ENCODE results near the gene IL1B. TPM values are rescaled to one million over a fixed set of nuclear protein-coding genes. Genes with fewer than 3 reads are reported as not detected.

IL1B gene
- total and polyA plus RNA-seq, 2 donors (not counting 1 experiment from before 2014, with no cell fraction given): 0.20 to 13.1 TPM

DNA sequence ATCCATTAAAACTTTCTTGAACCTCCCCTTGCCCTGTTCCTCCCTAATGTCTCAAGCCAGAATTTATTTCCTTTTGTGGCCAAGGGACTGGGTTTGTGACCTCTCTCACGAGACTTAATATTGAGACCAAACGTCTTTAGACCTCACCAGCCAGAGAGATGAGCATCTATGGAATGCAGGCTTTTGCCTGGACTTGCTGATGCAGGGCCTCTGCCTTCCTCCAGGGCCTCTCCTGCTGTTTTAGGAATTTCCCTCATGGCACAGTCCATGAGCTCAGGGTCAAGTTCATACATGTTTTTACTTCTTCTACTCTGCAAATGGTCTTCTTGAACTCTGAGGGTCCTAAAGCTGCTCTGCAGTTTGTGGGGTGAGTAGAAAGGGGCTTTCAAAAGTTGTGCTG lies 22.3 kb downstream of the IL1B start:
- no peak overlapping the region for H3K27ac Mint-ChIP-seq
- ChIA-PET POLR2A (no interaction called here), CTCF (interaction anchor here (1.6 kb wide), 1 partner anchor 8 kb away, joined by 3 read pairs; no protein-coding TSS in a partner anchor)
- Histone ChIP-seq H2AFZ (ENCODE audit: insufficient read depth, low read depth, low read length, poor library complexity, severe bottlenecking) (no peak overlapping the region), H3K27me3 (replicated peaks in 1 of 4; ENCODE audit: control extremely low read depth in 1 of 4, control insufficient read depth in 3 of 4, insufficient read depth in 4 of 4, low read length in 3 of 4) (no peaks in the 10 kb centered on the region), H3K4me3 (ENCODE audit: control extremely low read depth in 1 of 5, extremely low read depth in 1 of 5, insufficient read depth in 1 of 5, low read depth in 2 of 5, low read length in 4 of 5) (no peak overlapping the region), H3K9ac (ENCODE audit: low read length) (no peak overlapping the region), H3K4me2 (replicated peaks; ENCODE audit: low read depth, low read length, poor library complexity, severe bottlenecking) (no peak overlapping the region), H3K36me3 (replicated peaks in 1 of 2; ENCODE audit: control extremely low read depth in 1 of 2, control insufficient read depth in 1 of 2, extremely low read depth in 1 of 2, insufficient read depth in 2 of 2, low read length in 1 of 2) (no peaks in the 10 kb centered on the region), H3K79me2 (ENCODE audit: control insufficient read depth, insufficient read depth, low read length) (no peaks in the 10 kb centered on the region), H3K9me3 (ENCODE audit: control extremely low read depth in 1 of 3, control insufficient read depth in 2 of 3, insufficient read depth in 1 of 3, low read length in 2 of 3) (peaks cover 0 to 4% (median 0%) of the 10 kb centered on the region in 3 donors), H4K20me1 (ENCODE audit: control insufficient read depth, insufficient read depth, low read length, poor library complexity, severe bottlenecking) (no peaks in the 10 kb centered on the region), H3K4me1 (ENCODE audit: control insufficient read depth in 2 of 2, insufficient read depth in 2 of 2, low read length in 2 of 2) (peaks cover 11 to 14% of the 10 kb centered on the region in 2 donors), H3K27ac (ENCODE audit: low read length in 2 of 2) (no peak overlapping the region)
- peaks cover 2% of the 10 kb centered on the region for H3K9me3 Mint-ChIP-seq (ENCODE audit: insufficient read depth)
- WGBS (ENCODE audit: insufficient coverage): 85% methylated on average over 2 of the region's 2 CpGs
- intact Hi-C loops (cut with micrococcal nuclease): no loop called here
- H3K27me3 Mint-ChIP-seq: no peaks in the 10 kb centered on the region
- TF ChIP-seq EZH2 (IDR thresholded peaks at IDR 0.05; ENCODE audit: borderline replicate concordance, insufficient read depth, low read depth, low read length, poor library complexity, severe bottlenecking): no peak
- TF ChIP-seq, protein P1, sequence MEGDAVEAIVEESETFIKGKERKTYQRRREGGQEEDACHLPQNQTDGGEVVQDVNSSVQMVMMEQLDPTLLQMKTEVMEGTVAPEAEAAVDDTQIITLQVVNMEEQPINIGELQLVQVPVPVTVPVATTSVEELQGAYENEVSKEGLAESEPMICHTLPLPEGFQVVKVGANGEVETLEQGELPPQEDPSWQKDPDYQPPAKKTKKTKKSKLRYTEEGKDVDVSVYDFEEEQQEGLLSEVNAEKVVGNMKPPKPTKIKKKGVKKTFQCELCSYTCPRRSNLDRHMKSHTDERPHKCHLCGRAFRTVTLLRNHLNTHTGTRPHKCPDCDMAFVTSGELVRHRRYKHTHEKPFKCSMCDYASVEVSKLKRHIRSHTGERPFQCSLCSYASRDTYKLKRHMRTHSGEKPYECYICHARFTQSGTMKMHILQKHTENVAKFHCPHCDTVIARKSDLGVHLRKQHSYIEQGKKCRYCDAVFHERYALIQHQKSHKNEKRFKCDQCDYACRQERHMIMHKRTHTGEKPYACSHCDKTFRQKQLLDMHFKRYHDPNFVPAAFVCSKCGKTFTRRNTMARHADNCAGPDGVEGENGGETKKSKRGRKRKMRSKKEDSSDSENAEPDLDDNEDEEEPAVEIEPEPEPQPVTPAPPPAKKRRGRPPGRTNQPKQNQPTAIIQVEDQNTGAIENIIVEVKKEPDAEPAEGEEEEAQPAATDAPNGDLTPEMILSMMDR (IDR thresholded peaks at IDR 0.05): no peak
- no peak for DNase-seq
- no peak overlapping the region for H3K4me3 Mint-ChIP-seq
- no peak for ATAC-seq (ENCODE audit: low read depth)
- peaks cover 17% of the 10 kb centered on the region for H3K4me1 Mint-ChIP-seq

DNA sequence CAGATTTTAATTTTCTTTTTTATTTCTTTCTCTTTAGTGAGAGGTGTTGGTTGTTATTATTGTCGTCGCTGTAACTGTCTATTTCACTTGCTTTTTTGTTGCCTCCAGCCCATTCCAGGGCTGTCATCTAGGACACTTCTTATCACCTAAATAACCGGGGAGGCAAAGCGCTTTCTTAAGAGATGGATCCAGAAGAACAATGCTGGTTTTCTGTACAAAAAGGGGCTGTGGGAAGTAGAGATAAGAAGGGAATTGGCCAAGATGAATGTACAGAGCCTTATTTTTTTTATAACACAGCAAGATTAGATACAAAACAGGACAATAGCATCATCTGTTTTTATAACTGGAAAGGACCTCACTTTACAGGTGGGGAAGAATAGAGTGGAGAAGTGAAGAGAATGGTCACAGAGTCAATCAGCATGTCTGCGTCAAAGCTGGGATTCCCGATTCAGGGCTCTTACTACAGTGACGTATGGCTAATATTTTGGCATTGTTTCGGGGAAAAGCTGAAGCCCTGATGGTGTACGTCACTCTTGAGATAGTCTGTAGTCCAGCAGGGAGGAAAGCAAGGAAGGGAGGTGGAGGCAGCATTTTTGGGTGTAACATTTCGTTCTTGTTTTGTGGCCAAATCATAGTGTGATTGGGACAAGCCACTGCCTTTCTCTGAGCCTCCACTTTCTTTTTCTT lies 23.2 kb downstream of the IL1B start:
- no peak overlapping the region for H3K27ac Mint-ChIP-seq

More for the DNA sequence above, 23.2 kb downstream of the IL1B start:
- H3K79me2 ChIP-seq (ENCODE audit: control insufficient read depth, insufficient read depth, low read length): no peaks in the 10 kb centered on the region
- ATAC-seq (ENCODE audit: low read depth) (no peak), DNase-seq (no peak)
- H3K9ac ChIP-seq (ENCODE audit: low read length): no peak overlapping the region
- Mint-ChIP-seq H3K4me1 (peaks cover 17% of the 10 kb centered on the region), H3K27me3 (no peaks in the 10 kb centered on the region), H3K9me3 (ENCODE audit: insufficient read depth) (peaks cover 2% of the 10 kb centered on the region), H3K4me3 (no peak overlapping the region)
- TF ChIP-seq EZH2 (IDR thresholded peaks at IDR 0.05; ENCODE audit: borderline replicate concordance, insufficient read depth, low read depth, low read length, poor library complexity, severe bottlenecking): no peak
- TF ChIP-seq, protein P1 (IDR thresholded peaks at IDR 0.05): no peak
- no peak overlapping the region for H3K4me3 ChIP-seq (ENCODE audit: control extremely low read depth in 1 of 5, extremely low read depth in 1 of 5, insufficient read depth in 1 of 5, low read depth in 2 of 5, low read length in 4 of 5)
- POLR2A ChIA-PET: no interaction called here
- peaks cover 11 to 14% of the 10 kb centered on the region in 2 donors for H3K4me1 ChIP-seq (ENCODE audit: control insufficient read depth in 2 of 2, insufficient read depth in 2 of 2, low read length in 2 of 2)
- H3K27me3 ChIP-seq (replicated peaks in 1 of 4; ENCODE audit: control extremely low read depth in 1 of 4, control insufficient read depth in 3 of 4, insufficient read depth in 4 of 4, low read length in 3 of 4): no peaks in the 10 kb centered on the region
- H2AFZ ChIP-seq (ENCODE audit: insufficient read depth, low read depth, low read length, poor library complexity, severe bottlenecking): no peak overlapping the region
- H4K20me1 ChIP-seq (ENCODE audit: control insufficient read depth, insufficient read depth, low read length, poor library complexity, severe bottlenecking): no peaks in the 10 kb centered on the region
- H3K9me3 ChIP-seq (ENCODE audit: control extremely low read depth in 1 of 3, control insufficient read depth in 2 of 3, insufficient read depth in 1 of 3, low read length in 2 of 3): peaks cover 0 to 4% (median 0%) of the 10 kb centered on the region in 3 donors
- H3K36me3 ChIP-seq (replicated peaks in 1 of 2; ENCODE audit: control extremely low read depth in 1 of 2, control insufficient read depth in 1 of 2, extremely low read depth in 1 of 2, insufficient read depth in 2 of 2, low read length in 1 of 2): no peaks in the 10 kb centered on the region
- 98% methylated on average over 5 of the region's 10 CpGs for WGBS (ENCODE audit: insufficient coverage)
- CTCF ChIA-PET: no interaction called here
- H3K4me2 ChIP-seq (replicated peaks; ENCODE audit: low read depth, low read length, poor library complexity, severe bottlenecking): no peak overlapping the region
- no peak overlapping the region for H3K27ac ChIP-seq (ENCODE audit: low read length in 2 of 2)
- intact Hi-C loops (cut with micrococcal nuclease): no loop called here
